MM.1S (cell line): ENCODE measurements around the gene TSHZ2.
"Not testable (repeated sequence)": the region's sequence is repeated elsewhere in the genome, so short reads cannot be mapped to it uniquely, and the experiment has no call there.

Experiments
- DNase-seq: peaks from one replicate; pipeline ENCODE4 v3.0.0-alpha.2; 2015
- H2AFZ ChIP-seq: fragments of 300-600 bp; sonication (generic); 2 replicates; pipeline ENCODE4 v1.6.0; 2016; ENCODE audit warnings: antibody characterized with exemption, low read length
- H3F3A ChIP-seq: fragments of 300-600 bp; sonication (generic); 2 replicates; pipeline ENCODE4 v1.6.1; 2016; ENCODE audit warnings: mild to moderate bottlenecking, antibody characterized with exemption, low read length, moderate library complexity, mixed read lengths; ENCODE audit not compliant: insufficient read depth
- H3K27ac ChIP-seq: fragments of 300-600 bp; sonication (generic); 2 replicates; pipeline ENCODE4 v1.5.1; 2016; ENCODE audit warnings: mild to moderate bottlenecking, low read length
- H3K27me3 ChIP-seq: fragments of 300-600 bp; sonication (generic); replicated peaks from 2 replicates; pipeline ENCODE4 v1.6.0; 2016; ENCODE audit warnings: low read length; ENCODE audit not compliant: insufficient read depth
- H3K36me3 ChIP-seq: fragments of 300-600 bp; sonication (generic); replicated peaks from 2 replicates; pipeline ENCODE4 v1.6.1; 2016; ENCODE audit warnings: mild to moderate bottlenecking, low read length, mixed read lengths; ENCODE audit not compliant: insufficient read depth
- H3K4me1 ChIP-seq: fragments of 300-600 bp; sonication (generic); 2 replicates; pipeline ENCODE4 v1.6.1; 2016; ENCODE audit warnings: low read length, mixed read lengths
- H3K4me2 ChIP-seq: fragments of 300-600 bp; sonication (generic); 2 replicates; pipeline ENCODE4 v1.6.0; 2016; ENCODE audit warnings: low read depth, low read length
- H3K4me3 ChIP-seq: fragments of 300-600 bp; sonication (generic); 2 replicates; pipeline ENCODE4 v1.5.1; 2016; ENCODE audit warnings: low read length, mixed read lengths
- H3K79me2 ChIP-seq: fragments of 300-600 bp; sonication (generic); 2 replicates; pipeline ENCODE4 v1.6.1; 2016; ENCODE audit warnings: mixed run types, low read length, mixed read lengths
- H3K9ac ChIP-seq: fragments of 300-600 bp; sonication (generic); 2 replicates; pipeline ENCODE4 v1.6.1; 2016; ENCODE audit warnings: low read length, mixed read lengths
- H3K9me2 ChIP-seq: fragments of 300-600 bp; sonication (generic); replicated peaks from 2 replicates; pipeline ENCODE4 v1.6.1; 2016; ENCODE audit warnings: mild to moderate bottlenecking, low read length, mixed read lengths; ENCODE audit not compliant: insufficient read depth
- H3K9me3 ChIP-seq: fragments of 300-600 bp; sonication (generic); replicated peaks from 2 replicates; pipeline ENCODE4 v1.6.1; 2016; ENCODE audit warnings: mild to moderate bottlenecking, low read length, mixed read lengths; ENCODE audit not compliant: insufficient read depth
- H4K20me1 ChIP-seq: fragments of 300-600 bp; sonication (generic); 2 replicates; pipeline ENCODE4 v1.6.1; 2016; ENCODE audit warnings: mild to moderate bottlenecking, low read length, moderate library complexity, mixed read lengths; ENCODE audit not compliant: insufficient read depth
- CTCF ChIP-seq: fragments of 300-600 bp; sonication (generic); IDR thresholded peaks from 2 replicates; pipeline ENCODE4 v1.5.1; 2016; ENCODE audit warnings: antibody characterized with exemption, low read length, mixed read lengths
- EZH2 ChIP-seq: fragments of 300-600 bp; sonication (generic); optimal IDR thresholded peaks from 2 replicates; pipeline ENCODE3; 2017; ENCODE audit warnings: low read depth, mild to moderate bottlenecking, antibody characterized with exemption, low read length, mixed read lengths
- EZH2phosphoT487 ChIP-seq: fragments of 300-600 bp; sonication (generic); IDR thresholded peaks from 2 replicates; pipeline ENCODE4 v1.6.1; 2018; ENCODE audit warnings: antibody characterized with exemption, low read length

Gene TSHZ2

GRCh38 chr20:53534037-53534436 lies 561.9 kb downstream of the TSHZ2 start:
- Histone ChIP-seq H4K20me1 (no peaks in the 10 kb centered on the region), H3K9me2 (no peaks in the 10 kb centered on the region), H3F3A (no peaks in the 10 kb centered on the region), H3K27me3 (no peaks in the 10 kb centered on the region), H3K4me2 (no peak overlapping the region), H3K4me1 (no peaks in the 10 kb centered on the region), H3K79me2 (no peaks in the 10 kb centered on the region), H3K27ac (no peak overlapping the region), H3K9ac (no peak overlapping the region), H2AFZ (no peak overlapping the region), H3K9me3 (no peaks in the 10 kb centered on the region), H3K36me3 (no peaks in the 10 kb centered on the region), H3K4me3 (no peak overlapping the region)
- DNase-seq, result no peak
- no peak for TF ChIP-seq EZH2phosphoT487

- Histone ChIP-seq H3K27me3 (no peaks in the 10 kb centered on the region), H3K27ac (no peak overlapping the region), H3K9me2 (no peaks in the 10 kb centered on the region), H3K4me1 (no peaks in the 10 kb centered on the region), H3K4me3 (no peak overlapping the region), H3K79me2 (no peaks in the 10 kb centered on the region), H3K9me3 (no peaks in the 10 kb centered on the region), H3K9ac (no peak overlapping the region), H3K36me3 (no peaks in the 10 kb centered on the region), H3K4me2 (no peak overlapping the region), H3F3A (no peaks in the 10 kb centered on the region), H2AFZ (no peak overlapping the region), H4K20me1 (no peaks in the 10 kb centered on the region)
- TF ChIP-seq CTCF, result no peak
- no peak for TF ChIP-seq EZH2
- no peak for TF ChIP-seq EZH2phosphoT487
- no peak for DNase-seq
Measured at GRCh38 chr20:53535878-53536277, 563.7 kb downstream of the TSHZ2 start.

- H3K79me2 ChIP-seq, H3K4me1 ChIP-seq, H3K36me3 ChIP-seq, H2AFZ ChIP-seq, H3K9me3 ChIP-seq, H3K9me2 ChIP-seq, H3F3A ChIP-seq, H3K9ac ChIP-seq, DNase-seq, H3K4me3 ChIP-seq, H3K4me2 ChIP-seq, H4K20me1 ChIP-seq, H3K27me3 ChIP-seq, H3K27ac ChIP-seq: not testable (repeated sequence)
Measured at GRCh38 chr20:53536382-53536781, 564.2 kb downstream of the TSHZ2 start.

GRCh38 chr20:53539516-53539915 lies 567.4 kb downstream of the TSHZ2 start:
- TF ChIP-seq EZH2, result no peak
- TF ChIP-seq EZH2phosphoT487, result no peak
- no peak for TF ChIP-seq CTCF
- Histone ChIP-seq H3K4me3 (no peak overlapping the region), H3K4me1 (no peaks in the 10 kb centered on the region), H3K36me3 (no peaks in the 10 kb centered on the region), H3K4me2 (no peak overlapping the region), H3K9ac (no peak overlapping the region), H3K79me2 (no peaks in the 10 kb centered on the region), H3K27me3 (no peaks in the 10 kb centered on the region), H3K9me2 (no peaks in the 10 kb centered on the region), H3K9me3 (no peaks in the 10 kb centered on the region), H3K27ac (no peak overlapping the region), H2AFZ (no peak overlapping the region), H3F3A (no peaks in the 10 kb centered on the region), H4K20me1 (no peaks in the 10 kb centered on the region)
- DNase-seq, result no peak
